Adipose tissue (tissue), 3 donors: ENCODE data around the gene SLC39A13. TPM values are rescaled to one million over a fixed set of nuclear protein-coding genes. Genes with fewer than 3 reads are reported as not detected.

Experiments
- H3K27ac ChIP-seq: one replicate; pipeline ENCODE4 v1.5.1; 2013; ENCODE audit warnings: low read depth, low read length
- WGBS, 3 donors: extraction: QIAGEN DNeasy Blood & Tissue Kit; methylation state at CpG; one replicate each; pipeline ENCODE4 v1.1.7; 2013; 5-methylcytosine and 5-hydroxymethylcytosine counted together
- polyA plus RNA-seq, 3 donors: library from polyadenylated mRNA; stranded (reverse); fragments of 200-250 nt; gene quantifications; one replicate each; pipeline ENCODE4 v1.2.3, GENCODE V29; 2013
- donor health status: healthy with polysubstance abuse.
- donor health status: Bipolar disorder and iron deficiency.
- donor health status: healthy.

SLC39A13 gene
- polyA plus RNA-seq, 3 donors = 36.4 to 42.0 (median 39.9) TPM

DNA sequence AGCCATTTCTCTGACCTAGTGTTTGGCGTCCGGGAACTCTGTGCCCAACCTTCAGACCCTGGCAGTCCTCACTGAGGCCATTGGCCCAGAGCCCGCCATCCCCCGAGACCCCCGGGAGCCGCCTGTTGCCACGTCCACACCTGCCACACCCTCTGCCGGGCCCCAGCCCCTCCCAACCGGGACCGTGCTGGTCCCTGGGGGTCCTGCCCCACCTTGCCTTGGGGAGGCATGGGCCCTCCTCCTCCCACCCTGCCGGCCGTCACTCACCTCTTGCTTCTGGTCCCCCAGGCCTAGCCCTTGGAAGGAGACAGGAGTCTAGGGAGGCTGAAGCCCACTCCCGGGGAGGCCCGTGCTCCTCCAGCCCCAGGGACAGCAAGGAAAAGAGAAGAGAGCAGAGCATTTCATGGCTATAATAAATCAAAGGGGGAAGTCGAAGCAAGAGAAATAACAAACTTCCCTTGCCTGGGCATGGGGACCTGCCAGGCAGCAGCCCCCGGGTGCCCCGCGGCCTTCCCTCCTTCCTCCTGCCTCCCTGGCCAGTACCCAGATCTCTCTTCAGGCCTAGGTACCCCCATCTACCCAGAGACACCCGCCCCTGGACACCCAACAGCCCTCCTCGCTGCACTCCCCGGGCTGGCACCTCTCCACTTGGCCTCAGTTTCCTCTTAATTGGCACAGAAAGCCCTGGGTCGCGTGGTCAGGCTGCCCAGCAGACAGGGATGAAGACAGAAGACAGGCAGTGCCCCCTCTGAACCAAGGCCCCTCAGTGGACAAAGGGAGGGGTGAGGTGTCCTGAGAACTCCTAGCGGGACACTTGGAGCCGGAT is 13.0 kb upstream of the SLC39A13 start:
- 52 to 88% (median 55%) methylated on average over 21 to 25 of the region's 25 CpGs for WGBS, 3 donors
- peak overlapping the region; percentile 83 for H3K27ac ChIP-seq

DNA sequence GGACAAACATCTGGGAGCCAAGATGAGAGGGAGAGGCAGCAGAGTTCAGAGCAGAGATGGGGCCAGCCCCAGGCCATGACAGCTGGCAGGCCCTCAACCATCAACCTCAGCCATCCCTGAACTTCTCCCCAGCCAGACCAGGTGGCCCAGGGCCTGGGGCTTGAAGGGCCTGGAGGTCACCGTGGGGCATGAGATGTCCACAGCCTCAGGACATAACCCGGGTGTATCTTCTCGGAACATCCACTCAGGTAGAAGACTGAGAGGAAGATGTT is 12.4 kb upstream of the SLC39A13 start:
- H3K27ac ChIP-seq = no peak overlapping the region
- WGBS, 3 donors = 80 to 93% (median 85%) methylated on average over 3 of the region's 3 CpGs

DNA sequence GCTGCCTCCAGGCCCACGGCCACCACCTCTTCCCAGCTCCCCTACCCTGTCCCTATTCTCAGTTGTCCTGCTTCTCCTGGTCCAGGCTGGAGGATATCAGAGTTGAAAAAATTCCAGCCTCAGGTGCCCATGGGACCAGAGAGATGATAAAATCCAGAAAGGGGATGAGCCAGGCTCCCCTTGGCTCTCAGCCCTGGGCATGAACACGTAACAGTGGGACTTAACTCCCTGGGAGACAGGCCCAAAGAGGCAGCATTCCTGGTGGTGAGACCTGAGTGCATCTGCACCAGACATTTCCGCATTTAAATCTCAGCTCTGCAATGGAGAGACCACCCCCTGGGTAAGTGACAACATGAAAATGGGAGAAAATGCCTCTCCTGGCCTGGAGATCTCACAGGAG is 10.4 kb upstream of the SLC39A13 start:
- no peak overlapping the region for H3K27ac ChIP-seq
- WGBS, 3 donors = 82 to 94% (median 83%) methylated on average over 3 of the region's 3 CpGs

DNA sequence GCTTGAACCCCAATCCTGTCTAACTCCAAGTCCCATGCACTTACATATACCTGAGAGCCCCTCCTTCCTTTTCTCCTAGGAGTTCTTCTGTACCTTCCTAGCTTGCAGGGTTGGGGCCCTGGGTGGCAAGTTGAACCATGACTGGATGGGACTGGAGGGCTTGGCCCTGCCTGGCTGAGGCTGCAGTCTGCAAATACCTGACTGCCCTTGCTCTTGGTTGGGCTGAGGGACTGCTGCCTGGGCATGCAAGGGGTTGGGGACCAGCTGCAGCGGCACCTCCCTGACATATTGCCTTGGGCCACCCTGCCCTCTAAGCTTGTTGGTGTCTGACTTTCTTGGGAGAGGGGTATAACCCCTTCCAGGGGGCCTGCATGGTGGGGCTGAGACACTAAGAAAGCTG is 9.8 kb upstream of the SLC39A13 start:
- no peak overlapping the region for H3K27ac ChIP-seq
- WGBS, 3 donors = 90 to 100% (median 94%) methylated on average over 1 of the region's 1 CpG

DNA sequence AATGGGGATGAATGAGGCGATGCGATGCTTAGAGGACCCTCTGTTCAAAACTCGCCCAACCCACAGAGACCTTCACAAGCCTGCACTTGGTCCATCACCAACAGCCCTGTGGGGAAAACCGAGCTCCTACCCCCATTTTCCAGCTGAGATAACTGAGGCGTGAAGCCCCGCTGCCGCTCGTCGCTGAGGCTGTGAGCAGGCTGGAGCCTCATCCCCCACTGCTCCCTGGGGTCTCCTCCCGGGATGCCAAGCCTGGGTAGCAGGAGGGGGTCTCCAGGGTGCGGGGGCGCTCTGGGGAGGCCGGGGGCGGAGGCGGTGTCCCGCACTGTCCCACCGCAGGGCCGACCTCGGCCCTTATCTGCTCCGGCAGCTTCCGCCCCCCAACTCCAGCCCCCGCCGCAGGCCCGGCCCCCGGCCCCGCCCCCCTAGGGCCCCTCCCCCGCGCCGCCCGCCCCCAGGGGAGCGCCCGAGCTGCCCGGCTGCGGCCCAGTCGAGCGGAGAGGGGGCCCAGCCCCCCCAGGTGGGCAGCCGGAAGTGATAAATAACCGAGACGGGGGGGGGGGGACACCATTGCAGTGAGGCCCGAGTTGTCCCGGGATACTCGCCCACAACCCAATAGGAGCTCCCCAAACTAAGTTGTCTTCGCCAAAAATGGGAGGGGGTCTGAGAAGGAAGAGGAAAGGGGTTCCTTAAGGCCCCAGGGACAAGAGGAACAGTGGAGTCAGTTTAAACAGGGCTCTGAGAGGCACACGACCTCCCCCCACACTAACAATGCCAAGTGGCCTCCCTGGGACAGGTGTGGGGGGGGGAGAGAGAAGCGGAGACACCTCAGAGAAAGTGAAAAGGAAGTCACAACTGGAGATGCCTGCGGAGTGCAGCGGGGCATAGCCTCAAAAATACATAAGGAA is 8.3 kb upstream of the SLC39A13 start:
- 6 to 8% (median 6%) methylated on average over 25 to 47 of the region's 47 CpGs for WGBS, 3 donors
- H3K27ac ChIP-seq = no peak overlapping the region

DNA sequence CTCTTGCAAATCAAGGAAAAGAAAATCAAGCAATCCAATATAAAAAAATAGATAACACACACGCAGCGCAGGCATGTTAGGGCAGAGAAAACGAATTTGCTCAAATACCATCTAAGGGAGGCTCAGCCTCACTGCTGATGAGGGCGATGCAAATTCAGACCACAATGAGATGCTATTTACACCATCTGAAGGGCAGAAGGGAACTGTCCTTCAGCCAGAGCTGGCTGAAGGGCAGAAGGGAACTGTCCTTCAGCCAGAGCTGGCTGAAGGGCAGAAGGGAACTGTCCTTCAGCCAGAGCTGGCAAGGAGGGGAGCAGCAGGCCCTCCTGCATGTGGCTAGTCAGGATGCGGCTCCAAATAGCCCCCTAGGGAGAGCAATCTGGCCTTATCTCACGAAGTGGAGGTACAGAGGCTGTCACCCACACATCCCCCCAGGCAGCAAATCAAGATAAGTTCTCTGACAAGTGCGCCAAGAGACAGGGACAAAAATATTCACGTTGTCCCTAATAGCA is 7.6 kb upstream of the SLC39A13 start:
- no peak overlapping the region for H3K27ac ChIP-seq
- 22 to 31% (median 23%) methylated on average over 8 of the region's 8 CpGs for WGBS, 3 donors

DNA sequence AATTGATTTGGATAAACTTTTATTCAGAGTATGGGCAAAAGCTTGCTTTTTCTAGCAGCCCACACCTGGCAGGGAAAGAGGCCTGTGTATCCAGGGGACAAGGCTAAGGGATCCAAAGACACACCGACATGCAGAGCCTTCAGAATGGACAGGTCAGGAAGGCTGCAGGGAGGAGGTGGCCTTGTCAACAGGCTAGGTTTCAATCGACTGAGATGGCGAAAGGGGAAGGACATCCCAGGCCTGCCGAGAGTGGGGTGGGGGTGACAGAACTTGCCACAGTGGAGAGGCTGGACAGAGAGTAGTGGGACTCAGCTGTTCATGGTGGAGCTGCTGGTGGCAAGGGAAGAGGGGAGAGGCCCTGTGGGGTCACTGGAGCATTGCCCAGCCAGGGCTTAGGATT is 5.3 kb upstream of the SLC39A13 start:
- no peak overlapping the region for H3K27ac ChIP-seq
- WGBS, 3 donors = 67 to 78% (median 70%) methylated on average over 4 of the region's 4 CpGs

DNA sequence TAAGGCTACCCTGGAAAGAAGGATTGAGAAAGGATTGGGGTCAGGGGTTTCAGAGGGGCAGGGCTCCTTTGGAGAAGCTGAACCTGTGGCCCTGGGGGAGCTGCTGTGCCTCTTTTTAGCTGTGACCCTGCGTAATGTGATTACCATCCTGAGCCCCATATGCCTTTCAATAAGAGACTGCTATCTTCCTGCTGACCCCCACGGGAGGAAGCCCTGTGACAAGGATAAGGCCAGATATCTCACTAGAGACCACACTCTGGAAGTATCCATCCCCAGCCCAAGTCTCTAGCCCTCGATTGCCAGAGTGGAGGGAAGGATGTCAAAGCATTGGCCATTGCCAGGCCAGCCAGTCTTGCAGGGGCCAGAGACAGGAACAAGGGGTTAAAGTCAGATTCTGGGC is 4.8 kb upstream of the SLC39A13 start:
- no peak overlapping the region for H3K27ac ChIP-seq
- WGBS, 3 donors = 57 to 85% (median 68%) methylated on average over 3 of the region's 3 CpGs

DNA sequence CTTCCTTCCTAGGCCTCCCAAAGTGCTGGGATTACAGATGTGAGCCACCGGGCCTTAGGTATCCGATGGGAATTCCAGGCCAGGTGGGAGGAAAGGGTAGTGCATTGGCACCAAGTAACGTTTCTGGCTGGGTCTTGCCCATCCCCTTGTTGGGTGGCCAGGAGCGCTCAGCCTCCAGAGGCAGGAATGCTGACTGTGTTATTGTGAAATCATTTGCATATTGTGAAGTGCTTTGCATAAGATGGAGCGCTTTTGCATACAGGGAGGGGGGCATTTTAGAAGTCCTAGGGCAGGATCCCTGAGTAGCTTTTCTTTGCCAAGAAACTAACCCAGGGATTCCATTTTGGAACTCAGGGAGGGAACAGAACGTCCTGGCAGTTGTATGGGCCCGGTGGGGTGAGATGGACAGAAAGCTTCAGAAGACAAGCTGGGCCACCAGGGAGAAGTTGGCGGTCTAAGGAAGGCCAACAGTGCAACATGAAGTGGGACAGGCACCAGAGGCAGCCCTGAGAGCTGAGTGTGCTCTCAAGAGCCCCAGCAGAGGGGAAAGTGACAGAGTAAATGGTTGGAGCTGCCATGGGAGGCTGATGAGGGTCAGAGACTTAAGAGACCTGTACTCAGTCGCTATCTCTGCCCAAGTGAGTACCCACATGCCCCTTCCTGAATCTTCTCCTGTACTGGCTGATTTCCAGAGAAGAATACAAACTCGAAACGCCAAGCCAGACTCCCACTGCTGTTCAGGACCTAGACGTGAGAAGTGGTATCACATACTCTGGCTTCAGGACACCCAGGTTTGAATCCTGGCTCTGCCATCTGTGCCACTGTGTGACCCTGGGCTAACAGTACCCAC is 1.3 kb upstream of the SLC39A13 start:
- 35 to 56% (median 49%) methylated on average over 12 of the region's 12 CpGs for WGBS, 3 donors
- peak overlapping the region; percentile 77 for H3K27ac ChIP-seq

DNA sequence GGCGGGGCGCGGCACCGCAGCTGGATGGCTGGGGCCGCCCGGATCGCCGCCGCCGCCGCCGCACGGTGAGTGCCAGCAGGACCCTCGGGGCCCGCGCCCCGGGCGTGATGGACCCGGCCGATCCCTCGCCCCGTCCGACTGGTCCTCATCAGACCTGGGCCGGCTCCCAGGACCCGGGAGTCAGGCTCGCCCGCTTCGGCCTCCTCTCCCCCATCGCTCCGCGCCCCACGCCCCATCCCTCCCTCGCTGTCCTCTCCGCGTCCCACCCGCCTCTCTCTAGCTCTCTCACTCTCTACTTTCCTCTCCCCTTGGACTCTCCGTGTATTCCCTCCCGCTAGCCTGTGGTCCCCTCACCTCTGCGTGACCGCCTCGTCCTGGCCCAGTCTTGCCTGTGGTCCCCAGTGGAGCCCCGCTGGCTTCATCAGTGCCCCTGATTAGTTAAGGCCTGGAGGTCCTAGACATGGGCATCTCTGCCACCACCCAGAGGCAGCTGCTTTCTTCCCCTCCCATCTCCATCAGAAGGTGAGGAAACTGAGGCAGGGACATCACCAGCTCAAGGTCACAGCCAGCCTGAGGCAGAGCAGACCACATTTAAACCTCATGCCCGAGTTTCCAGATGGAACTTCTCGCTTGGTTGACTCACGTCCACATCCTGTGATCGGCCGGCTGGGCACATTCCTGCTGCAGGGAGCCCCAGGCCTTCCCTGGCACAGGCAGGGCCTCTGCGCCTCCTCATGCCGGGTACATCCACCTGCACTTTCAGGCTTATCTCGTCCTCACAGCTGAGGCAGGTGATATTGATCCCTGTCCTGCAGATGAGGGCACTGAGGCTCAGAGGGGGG is 429 bp downstream of the SLC39A13 start:
- WGBS, 3 donors = 1 to 7% (median 6%) methylated on average over 24 to 46 of the region's 50 CpGs
- peak overlapping the region; percentile 84 for H3K27ac ChIP-seq

DNA sequence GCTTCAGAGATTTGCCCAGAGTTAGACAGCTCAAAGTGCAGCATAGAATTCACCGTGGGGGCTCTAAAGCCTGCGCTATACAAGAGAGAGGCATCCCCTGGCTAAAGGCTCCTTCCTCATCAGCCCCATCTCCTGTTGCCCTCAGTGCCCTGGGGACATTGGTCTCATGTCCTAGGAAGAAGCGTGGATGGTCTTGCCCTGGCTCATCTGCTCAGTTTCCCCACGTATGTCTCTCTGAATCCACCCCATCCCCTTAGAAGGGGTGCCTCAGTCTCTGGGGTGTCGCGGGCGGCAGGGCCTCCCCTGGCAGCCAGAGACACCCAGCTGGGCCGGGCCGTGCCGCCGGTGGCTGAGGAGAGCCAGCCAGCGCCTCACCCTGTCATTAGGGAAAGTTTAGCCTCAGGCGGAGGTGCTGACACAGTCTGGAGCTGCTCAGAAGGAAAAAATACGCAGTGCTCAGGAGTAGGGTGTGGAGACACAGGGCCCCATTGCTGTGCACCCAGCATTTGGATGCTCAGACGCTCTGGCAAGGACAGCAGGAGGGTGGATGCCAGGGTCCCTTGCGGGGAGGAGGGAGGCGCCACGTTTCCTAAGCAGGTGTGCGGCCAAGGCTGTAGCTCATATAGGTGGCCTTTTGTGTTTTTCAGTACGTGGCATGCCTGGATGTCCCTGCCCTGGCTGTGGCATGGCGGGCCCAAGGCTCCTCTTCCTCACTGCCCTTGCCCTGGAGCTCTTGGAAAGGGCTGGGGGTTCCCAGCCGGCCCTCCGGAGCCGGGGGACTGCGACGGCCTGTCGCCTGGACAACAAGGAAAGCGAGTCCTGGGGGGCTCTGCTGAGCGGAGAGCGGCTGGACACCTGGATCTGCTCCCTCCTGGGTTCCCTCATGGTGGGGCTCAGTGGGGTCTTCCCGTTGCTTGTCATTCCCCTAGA is 1.3 kb downstream of the SLC39A13 start:
- H3K27ac ChIP-seq = no peak overlapping the region
- 75 to 81% (median 80%) methylated on average over 30 to 31 of the region's 31 CpGs for WGBS, 3 donors

DNA sequence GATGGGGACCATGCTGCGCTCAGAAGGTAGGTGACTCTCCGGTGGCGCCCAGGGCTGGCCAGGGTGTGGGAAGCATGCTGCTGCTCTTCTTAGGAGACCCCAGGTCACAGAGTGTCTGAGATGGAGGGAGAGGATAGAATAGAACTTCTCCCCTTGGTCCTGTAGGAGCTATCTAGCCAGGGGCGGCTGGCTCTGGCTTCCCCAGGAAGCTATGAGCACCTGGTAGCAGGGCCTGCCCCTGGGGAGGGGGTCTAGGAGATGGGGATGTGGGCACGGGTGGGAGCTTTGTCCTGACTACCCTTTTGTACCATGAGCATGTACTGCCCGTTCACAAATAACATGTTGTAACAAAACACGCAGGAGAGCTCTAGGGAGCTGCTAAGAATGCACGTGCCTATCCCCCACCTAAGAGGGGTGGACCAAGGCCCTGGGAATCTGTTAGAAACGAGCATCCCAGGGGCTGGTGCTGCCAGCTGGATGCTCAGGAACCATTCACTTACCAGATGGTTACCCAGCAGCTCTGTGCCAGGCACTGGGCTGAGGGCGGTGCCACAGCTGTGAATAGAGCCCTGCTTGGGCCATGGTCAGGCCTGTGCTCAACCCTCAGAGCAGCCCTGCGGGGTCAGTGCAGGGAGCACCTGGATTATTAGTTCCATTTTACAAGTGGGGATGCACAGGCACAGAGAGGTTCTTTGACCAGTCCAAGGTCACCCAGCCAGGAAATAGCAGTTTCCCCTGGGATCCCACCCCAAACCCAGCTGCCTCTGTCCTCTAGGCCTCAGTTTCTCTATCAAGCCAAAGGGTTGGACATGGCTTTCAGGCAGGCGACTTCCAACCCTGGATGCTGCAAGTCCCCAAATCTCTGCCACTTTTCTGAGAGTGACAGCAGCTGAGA is 2.2 kb downstream of the SLC39A13 start:
- H3K27ac ChIP-seq = no peak overlapping the region
- 76 to 87% (median 86%) methylated on average over 11 to 12 of the region's 12 CpGs for WGBS, 3 donors

DNA sequence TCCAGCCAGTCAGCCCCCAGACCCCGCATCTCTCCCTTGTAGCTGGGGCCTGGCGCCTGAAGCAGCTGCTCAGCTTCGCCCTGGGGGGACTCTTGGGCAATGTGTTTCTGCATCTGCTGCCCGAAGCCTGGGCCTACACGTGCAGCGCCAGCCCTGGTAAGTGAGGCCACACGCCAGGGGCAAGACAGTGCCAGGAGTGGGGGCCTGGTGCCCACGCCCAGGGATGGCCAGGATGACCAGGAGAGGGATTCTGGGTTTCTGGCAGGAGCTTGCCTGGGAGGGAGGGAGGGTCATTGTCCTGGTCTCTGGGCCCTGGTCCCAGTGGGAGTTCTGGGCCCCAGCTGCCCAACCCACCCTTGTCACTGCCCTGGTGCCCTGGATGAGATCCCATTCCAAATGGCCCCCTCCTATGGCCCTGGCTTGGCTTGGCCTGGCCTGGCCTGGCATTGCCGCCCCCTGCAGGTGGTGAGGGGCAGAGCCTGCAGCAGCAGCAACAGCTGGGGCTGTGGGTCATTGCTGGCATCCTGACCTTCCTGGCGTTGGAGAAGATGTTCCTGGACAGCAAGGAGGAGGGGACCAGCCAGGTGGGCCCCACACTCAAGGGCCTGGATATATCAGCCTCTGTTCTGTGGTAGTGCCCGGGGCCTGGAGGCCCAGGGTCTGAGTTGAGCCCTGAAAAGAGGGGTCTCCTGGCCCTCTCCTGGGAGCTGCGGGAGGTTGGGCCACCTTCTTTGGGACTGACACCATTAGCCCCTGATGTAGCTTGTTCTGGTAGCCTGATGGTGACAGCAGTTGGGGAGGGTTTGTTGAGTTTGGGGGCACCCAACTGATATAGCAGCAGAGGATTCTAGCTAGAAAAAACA is 3.7 kb downstream of the SLC39A13 start:
- 70 to 74% (median 74%) methylated on average over 11 to 12 of the region's 12 CpGs for WGBS, 3 donors
- no peak overlapping the region for H3K27ac ChIP-seq

DNA sequence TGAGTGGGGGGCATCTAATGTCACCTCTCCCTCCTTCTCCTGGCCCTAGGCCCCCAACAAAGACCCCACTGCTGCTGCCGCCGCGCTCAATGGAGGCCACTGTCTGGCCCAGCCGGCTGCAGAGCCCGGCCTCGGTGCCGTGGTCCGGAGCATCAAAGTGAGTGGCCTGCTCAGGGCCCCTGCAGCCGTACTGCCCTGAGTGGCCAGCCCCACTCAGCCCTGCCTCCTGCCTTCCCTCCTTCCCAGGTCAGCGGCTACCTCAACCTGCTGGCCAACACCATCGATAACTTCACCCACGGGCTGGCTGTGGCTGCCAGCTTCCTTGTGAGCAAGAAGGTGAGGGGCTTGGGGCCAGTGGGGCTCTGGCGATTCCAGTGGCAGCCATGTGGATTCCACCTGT is 5.0 kb downstream of the SLC39A13 start:
- 84 to 95% (median 92%) methylated on average over 10 to 13 of the region's 13 CpGs for WGBS, 3 donors

More for the DNA sequence above, 5.0 kb downstream of the SLC39A13 start:
- H3K27ac ChIP-seq = no peak overlapping the region
